ENCODE data around the gene CCDC192. TPM values are rescaled to one million over a fixed set of nuclear protein-coding genes. Genes with fewer than 3 reads are reported as not detected.

The CCDC192 gene
- total RNA-seq, 1 donor from 2014 or later: not detected

DNA sequence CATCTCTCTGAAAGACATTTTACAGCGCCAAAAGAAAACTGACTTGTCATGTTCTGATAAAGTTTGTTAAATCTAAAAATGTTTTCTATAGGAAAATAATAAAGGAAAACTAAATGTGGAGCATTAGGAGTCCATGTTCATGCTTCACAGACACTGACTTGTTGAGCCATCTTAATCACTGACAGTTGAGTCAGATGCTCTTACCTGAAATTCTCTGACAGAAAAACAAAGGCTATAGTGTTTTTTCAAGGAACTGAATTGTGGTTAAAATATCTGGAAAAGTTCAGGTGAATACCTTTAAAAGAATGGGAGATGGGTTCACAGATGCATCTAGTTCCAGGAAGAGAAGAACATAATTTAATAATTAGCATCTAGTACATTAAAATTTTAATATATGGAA lies 266.9 kb downstream of the CCDC192 start:
- TF ChIP-seq, protein P1, sequence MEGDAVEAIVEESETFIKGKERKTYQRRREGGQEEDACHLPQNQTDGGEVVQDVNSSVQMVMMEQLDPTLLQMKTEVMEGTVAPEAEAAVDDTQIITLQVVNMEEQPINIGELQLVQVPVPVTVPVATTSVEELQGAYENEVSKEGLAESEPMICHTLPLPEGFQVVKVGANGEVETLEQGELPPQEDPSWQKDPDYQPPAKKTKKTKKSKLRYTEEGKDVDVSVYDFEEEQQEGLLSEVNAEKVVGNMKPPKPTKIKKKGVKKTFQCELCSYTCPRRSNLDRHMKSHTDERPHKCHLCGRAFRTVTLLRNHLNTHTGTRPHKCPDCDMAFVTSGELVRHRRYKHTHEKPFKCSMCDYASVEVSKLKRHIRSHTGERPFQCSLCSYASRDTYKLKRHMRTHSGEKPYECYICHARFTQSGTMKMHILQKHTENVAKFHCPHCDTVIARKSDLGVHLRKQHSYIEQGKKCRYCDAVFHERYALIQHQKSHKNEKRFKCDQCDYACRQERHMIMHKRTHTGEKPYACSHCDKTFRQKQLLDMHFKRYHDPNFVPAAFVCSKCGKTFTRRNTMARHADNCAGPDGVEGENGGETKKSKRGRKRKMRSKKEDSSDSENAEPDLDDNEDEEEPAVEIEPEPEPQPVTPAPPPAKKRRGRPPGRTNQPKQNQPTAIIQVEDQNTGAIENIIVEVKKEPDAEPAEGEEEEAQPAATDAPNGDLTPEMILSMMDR (IDR thresholded peaks at IDR 0.05): no peak
- Histone ChIP-seq H3K4me3 (no peak overlapping the region), H3K27me3 (no peaks in the 10 kb centered on the region), H3K36me3 (peaks cover 4 to 7% of the 10 kb centered on the region in 2 donors), H3K4me1 (no peaks in the 10 kb centered on the region), H3K9me3 (no peaks in the 10 kb centered on the region), H3K27ac (no peak overlapping the region)
- intact Hi-C loops (cut with DNase I): no loop called here
- no peak for DNase-seq (ENCODE audit: low spot score in 2 of 2)

DNA sequence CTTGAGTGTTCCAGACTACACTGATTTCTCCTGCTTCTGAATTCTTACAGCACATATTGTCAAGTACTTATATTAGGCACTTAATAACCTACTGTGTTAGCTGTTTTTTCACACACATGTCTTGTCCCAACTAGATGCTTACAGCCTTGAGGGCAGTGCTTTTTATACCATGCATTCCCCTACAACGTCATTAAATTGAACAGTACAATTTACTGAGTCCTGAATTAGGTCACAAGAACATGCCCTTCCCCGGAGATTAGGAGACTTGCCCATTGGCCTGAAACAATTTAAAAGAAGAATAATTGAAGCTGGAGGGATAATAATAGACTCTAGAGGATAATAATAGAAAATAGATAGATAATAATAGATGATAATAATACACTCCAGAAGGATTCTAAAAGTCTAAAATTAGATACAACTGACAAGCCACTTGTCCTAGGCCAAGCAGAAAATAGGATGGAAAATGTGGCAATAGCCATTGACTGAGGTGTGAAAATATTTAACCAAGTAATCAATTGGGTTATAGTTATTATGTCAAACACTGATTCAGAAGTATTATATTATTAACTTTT lies 267.7 kb downstream of the CCDC192 start:
- Histone ChIP-seq H3K36me3 (peaks cover 3 to 7% of the 10 kb centered on the region in 2 donors), H3K27ac (no peak overlapping the region), H3K4me3 (no peak overlapping the region), H3K4me1 (no peaks in the 10 kb centered on the region), H3K27me3 (no peaks in the 10 kb centered on the region), H3K9me3 (no peaks in the 10 kb centered on the region)
- TF ChIP-seq, protein P1 (IDR thresholded peaks at IDR 0.05): no peak
- intact Hi-C loops (cut with DNase I): no loop called here
- no peak for DNase-seq (ENCODE audit: low spot score in 2 of 2)

DNA sequence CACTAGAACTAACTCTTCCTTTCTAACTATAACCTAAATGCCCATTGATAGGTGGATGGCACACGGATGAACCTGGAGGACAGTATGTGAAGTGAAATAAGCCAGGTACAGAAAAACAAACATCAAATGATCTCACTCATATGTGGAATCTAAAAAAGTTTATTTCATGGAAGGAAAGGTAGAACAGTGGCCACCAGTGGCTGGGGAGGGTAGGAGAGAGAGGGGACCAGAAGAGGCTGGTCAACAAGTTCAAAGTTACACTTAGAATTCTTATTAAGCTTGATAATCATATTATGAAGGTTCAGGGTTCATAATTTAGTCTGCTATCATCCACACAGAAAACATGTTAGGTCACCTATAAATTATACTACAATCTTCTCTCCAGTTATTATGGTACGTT lies 272.8 kb downstream of the CCDC192 start:
- intact Hi-C loops (cut with DNase I): no loop called here
- Histone ChIP-seq H3K9me3 (no peaks in the 10 kb centered on the region), H3K4me1 (no peaks in the 10 kb centered on the region), H3K4me3 (no peak overlapping the region), H3K27me3 (no peaks in the 10 kb centered on the region), H3K27ac (no peak overlapping the region), H3K36me3 (no peaks in the 10 kb centered on the region)
- TF ChIP-seq, protein P1 (IDR thresholded peaks at IDR 0.05): no peak
- no peak for DNase-seq (ENCODE audit: low spot score in 2 of 2)

DNA sequence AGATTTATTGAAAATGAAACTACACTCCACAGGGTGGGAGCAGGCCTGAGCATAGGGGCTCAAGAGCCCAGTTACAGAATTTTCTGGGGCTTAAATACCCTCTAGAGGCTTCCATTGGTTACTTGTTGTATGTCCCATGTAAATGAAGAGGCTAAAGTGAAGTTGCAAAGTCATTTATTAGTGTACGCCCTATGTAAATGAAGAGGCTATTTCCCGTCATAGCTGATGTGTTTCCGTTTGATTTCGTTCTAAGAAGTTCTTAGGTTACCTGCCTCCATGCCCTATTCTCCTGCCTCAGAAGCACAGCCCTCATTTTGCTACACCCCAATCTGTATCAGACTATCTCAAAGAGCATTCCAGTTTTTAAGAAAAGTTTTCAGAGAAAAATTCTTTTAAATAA lies 273.3 kb downstream of the CCDC192 start:
- Histone ChIP-seq H3K27me3 (no peaks in the 10 kb centered on the region), H3K4me1 (no peaks in the 10 kb centered on the region), H3K4me3 (no peak overlapping the region), H3K9me3 (no peaks in the 10 kb centered on the region), H3K36me3 (no peaks in the 10 kb centered on the region), H3K27ac (no peak overlapping the region)
- TF ChIP-seq, protein P1 (IDR thresholded peaks at IDR 0.05): no peak
- no peak for DNase-seq (ENCODE audit: low spot score in 2 of 2)
- intact Hi-C loops (cut with DNase I): no loop called here

DNA sequence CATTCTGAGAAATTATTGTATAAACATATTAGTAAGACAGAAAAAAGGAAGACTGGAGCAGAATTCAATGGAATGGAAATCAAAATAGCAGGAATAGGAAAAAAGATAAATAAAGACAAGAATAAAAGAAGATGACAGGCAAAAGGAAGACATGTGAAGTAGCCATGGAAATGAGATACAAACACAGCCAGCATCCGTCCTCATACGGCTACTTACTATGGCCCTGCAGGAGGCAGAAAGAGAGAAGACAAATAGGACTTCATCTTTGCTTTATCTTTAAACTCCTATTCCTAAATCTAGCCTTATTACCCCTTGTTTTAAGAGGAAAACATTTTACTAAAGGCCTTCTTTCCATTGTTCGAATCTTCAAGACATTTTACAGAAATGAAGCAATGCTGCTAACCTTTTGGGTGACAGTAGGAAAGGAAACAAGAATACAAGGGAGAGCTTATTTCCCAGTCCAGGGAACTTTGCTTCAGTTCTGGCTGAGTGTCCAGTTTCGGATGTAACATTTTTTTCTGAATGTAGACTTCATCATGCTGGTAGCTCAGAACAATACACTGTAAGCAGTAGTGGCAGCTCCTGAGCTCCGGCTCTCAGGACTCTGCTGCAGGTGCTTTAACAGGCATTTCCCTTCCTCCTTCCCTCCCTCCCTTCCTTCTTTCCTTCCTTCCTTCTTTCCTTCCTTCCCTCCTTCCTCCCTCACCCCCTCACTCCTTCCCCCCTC lies 274.0 kb downstream of the CCDC192 start:
- no peaks in the 10 kb centered on the region for H3K27me3 ChIP-seq
- intact Hi-C loops (cut with DNase I): no loop called here
- H3K9me3 ChIP-seq: no peaks in the 10 kb centered on the region
- no peak overlapping the region for H3K4me3 ChIP-seq
- TF ChIP-seq, protein P1 (IDR thresholded peaks at IDR 0.05): no peak
- no peak for DNase-seq (ENCODE audit: low spot score in 2 of 2)
- H3K4me1 ChIP-seq: no peaks in the 10 kb centered on the region
- H3K36me3 ChIP-seq: no peaks in the 10 kb centered on the region
- no peak overlapping the region for H3K27ac ChIP-seq

Measured in ascending aorta (tissue), 2 donors.